Measurements from ENCODE around the gene MYO18B.

Gene MYO18B

GRCh38 chr22:26043031-26043430 is 301.0 kb downstream of the MYO18B start:
- H3K4me3 ChIP-seq (ENCODE audit: low read depth, low read length): no peak overlapping the region
- DNase-seq (ENCODE audit: low read depth): no peak
- no peak for TF ChIP-seq MYC (IDR thresholded peaks at IDR 0.05; ENCODE audit: low read depth, low read length)
- no peak for TF ChIP-seq MAX (IDR thresholded peaks at IDR 0.05; ENCODE audit: low read depth, low read length)
- TF ChIP-seq POLR2A (IDR thresholded peaks at IDR 0.05; ENCODE audit: extremely low read depth, insufficient read length): no peak
- no peak for TF ChIP-seq CTCF (IDR thresholded peaks at IDR 0.05; ENCODE audit: low read depth, low read length)

GRCh38 chr22:26045051-26045450 is 303.1 kb downstream of the MYO18B start:
- TF ChIP-seq MYC (IDR thresholded peaks at IDR 0.05; ENCODE audit: low read depth, low read length): no peak
- no peak for TF ChIP-seq CTCF (IDR thresholded peaks at IDR 0.05; ENCODE audit: low read depth, low read length)
- no peak for TF ChIP-seq MAX (IDR thresholded peaks at IDR 0.05; ENCODE audit: low read depth, low read length)
- TF ChIP-seq POLR2A (IDR thresholded peaks at IDR 0.05; ENCODE audit: extremely low read depth, insufficient read length): no peak
- no peak for DNase-seq (ENCODE audit: low read depth)
- H3K4me3 ChIP-seq (ENCODE audit: low read depth, low read length): no peak overlapping the region

GRCh38 chr22:26045860-26046259 is 303.9 kb downstream of the MYO18B start:
- DNase-seq (ENCODE audit: low read depth): no peak
- TF ChIP-seq MAX (IDR thresholded peaks at IDR 0.05; ENCODE audit: low read depth, low read length): no peak
- TF ChIP-seq CTCF (IDR thresholded peaks at IDR 0.05; ENCODE audit: low read depth, low read length): no peak
- TF ChIP-seq POLR2A (IDR thresholded peaks at IDR 0.05; ENCODE audit: extremely low read depth, insufficient read length): no peak
- TF ChIP-seq MYC (IDR thresholded peaks at IDR 0.05; ENCODE audit: low read depth, low read length): no peak
- H3K4me3 ChIP-seq (ENCODE audit: low read depth, low read length): no peak overlapping the region

GRCh38 chr22:26047516-26047915 is 305.5 kb downstream of the MYO18B start:
- H3K4me3 ChIP-seq (ENCODE audit: low read depth, low read length): no peak overlapping the region
- TF ChIP-seq POLR2A (IDR thresholded peaks at IDR 0.05; ENCODE audit: extremely low read depth, insufficient read length): no peak
- no peak for TF ChIP-seq MAX (IDR thresholded peaks at IDR 0.05; ENCODE audit: low read depth, low read length)
- TF ChIP-seq CTCF (IDR thresholded peaks at IDR 0.05; ENCODE audit: low read depth, low read length): no peak
- TF ChIP-seq MYC (IDR thresholded peaks at IDR 0.05; ENCODE audit: low read depth, low read length): no peak
- no peak for DNase-seq (ENCODE audit: low read depth)

- DNase-seq (ENCODE audit: low read depth): no peak
- no peak for TF ChIP-seq MAX (IDR thresholded peaks at IDR 0.05; ENCODE audit: low read depth, low read length)
- no peak overlapping the region for H3K4me3 ChIP-seq (ENCODE audit: low read depth, low read length)
Measured at GRCh38 chr22:26047920-26048319, 305.9 kb downstream of the MYO18B start.

GRCh38 chr22:26050079-26050478 is 308.1 kb downstream of the MYO18B start:
- no peak for DNase-seq (ENCODE audit: low read depth)
- no peak for TF ChIP-seq CTCF (IDR thresholded peaks at IDR 0.05; ENCODE audit: low read depth, low read length)
- TF ChIP-seq MYC (IDR thresholded peaks at IDR 0.05; ENCODE audit: low read depth, low read length): no peak
- no peak for TF ChIP-seq MAX (IDR thresholded peaks at IDR 0.05; ENCODE audit: low read depth, low read length)
- H3K4me3 ChIP-seq (ENCODE audit: low read depth, low read length): no peak overlapping the region

Measured in NB4 (cell line).